Measurements from ENCODE around the gene EML3. TPM values are rescaled to one million over a fixed set of nuclear protein-coding genes. Genes with fewer than 3 reads are reported as not detected.
"Not testable (repeated sequence)": the region's sequence is repeated elsewhere in the genome, so short reads cannot be mapped to it uniquely, and the experiment has no call there.

The EML3 gene
- total and polyA plus RNA-seq, 12 donors: 7.7 to 50.4 (median 16.2) TPM

DNA sequence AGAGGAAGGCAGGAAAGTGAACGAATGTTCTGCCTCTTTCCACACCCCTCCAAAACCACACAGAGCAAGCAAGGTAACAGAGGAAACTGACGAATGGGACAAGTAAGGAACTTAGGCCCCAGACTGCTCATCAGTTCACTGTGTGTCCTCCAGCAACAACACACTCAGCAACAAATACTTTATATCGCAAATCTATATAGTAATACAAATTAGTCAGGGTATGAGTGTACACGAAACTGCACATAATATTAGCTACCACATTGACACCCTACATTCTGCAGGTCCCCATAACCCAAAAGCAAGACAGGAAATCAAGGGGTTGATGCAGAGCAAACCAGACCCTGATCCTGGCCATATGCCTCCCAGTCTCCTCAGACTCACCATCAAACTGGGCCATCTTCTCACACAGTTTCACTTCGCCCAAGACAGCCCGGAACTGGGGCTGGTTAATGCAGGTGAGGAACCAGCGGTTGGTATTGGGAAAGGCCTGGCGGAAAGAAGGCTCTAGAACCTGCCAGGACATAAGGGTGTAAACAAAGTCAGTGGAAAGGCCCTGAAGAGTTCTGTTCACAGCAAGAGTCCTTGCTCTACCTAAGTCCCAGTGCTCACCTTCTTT is 45.4 kb downstream of the EML3 start:
- Histone ChIP-seq H3K4me1 (peaks cover 0 to 32% (median 18%) of the 10 kb centered on the region in 9 donors), H3K36me3 (peaks cover 0 to 100% (median 71%) of the 10 kb centered on the region in 9 donors), H3K9me3 (no peaks in the 10 kb centered on the region), H3K27ac (no peak overlapping the region), H3K27me3 (no peaks in the 10 kb centered on the region), H3K4me3 (no peak overlapping the region)
- WGBS, 2 donors: 87 to 88% methylated on average over 8 of the region's 8 CpGs
- intact Hi-C loops (cut with DNase I): loop anchor here in 1 of 10 donors (10.0 kb wide), 1 partner anchor 172 kb away; no protein-coding TSS in a partner anchor
- ATAC-seq (no peak), DNase-seq (no peak)
- TF ChIP-seq, protein P1, sequence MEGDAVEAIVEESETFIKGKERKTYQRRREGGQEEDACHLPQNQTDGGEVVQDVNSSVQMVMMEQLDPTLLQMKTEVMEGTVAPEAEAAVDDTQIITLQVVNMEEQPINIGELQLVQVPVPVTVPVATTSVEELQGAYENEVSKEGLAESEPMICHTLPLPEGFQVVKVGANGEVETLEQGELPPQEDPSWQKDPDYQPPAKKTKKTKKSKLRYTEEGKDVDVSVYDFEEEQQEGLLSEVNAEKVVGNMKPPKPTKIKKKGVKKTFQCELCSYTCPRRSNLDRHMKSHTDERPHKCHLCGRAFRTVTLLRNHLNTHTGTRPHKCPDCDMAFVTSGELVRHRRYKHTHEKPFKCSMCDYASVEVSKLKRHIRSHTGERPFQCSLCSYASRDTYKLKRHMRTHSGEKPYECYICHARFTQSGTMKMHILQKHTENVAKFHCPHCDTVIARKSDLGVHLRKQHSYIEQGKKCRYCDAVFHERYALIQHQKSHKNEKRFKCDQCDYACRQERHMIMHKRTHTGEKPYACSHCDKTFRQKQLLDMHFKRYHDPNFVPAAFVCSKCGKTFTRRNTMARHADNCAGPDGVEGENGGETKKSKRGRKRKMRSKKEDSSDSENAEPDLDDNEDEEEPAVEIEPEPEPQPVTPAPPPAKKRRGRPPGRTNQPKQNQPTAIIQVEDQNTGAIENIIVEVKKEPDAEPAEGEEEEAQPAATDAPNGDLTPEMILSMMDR (IDR thresholded peaks at IDR 0.05): no peak

DNA sequence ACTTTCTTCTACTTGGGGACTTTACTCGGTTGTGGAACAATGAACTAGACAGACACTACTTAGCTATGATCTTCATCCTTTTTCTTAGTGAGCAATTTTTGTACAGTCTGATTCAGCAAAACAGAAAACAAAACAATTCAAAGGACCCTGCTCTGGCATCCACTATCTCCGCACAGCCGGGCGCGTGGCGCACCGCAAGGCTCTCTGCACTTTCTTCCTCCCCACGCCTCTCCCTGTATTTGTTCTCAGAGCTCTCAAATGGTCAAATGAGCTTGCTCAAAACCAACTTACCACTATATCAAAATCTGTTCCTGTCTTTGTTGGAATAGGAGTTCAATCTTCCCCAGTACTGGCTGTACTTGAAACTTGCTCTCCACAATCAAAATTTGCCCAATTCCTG is 46.3 kb downstream of the EML3 start:
- H3K27me3 ChIP-seq: no peaks in the 10 kb centered on the region
- 93 to 94% methylated on average over 8 of the region's 8 CpGs for WGBS, 2 donors
- H3K4me3 ChIP-seq: no peak overlapping the region
- TF ChIP-seq, protein P1 (IDR thresholded peaks at IDR 0.05): no peak
- no peak for DNase-seq
- H3K36me3 ChIP-seq: peaks cover 0 to 100% (median 75%) of the 10 kb centered on the region in 9 donors
- no peaks in the 10 kb centered on the region for H3K9me3 ChIP-seq
- no peak for ATAC-seq
- intact Hi-C loops (cut with DNase I): loop anchor here in 1 of 10 donors (10.0 kb wide), 1 partner anchor 171 kb away; no protein-coding TSS in a partner anchor
- peaks cover 0 to 26% (median 12%) of the 10 kb centered on the region in 9 donors for H3K4me1 ChIP-seq
- no peak overlapping the region for H3K27ac ChIP-seq

DNA sequence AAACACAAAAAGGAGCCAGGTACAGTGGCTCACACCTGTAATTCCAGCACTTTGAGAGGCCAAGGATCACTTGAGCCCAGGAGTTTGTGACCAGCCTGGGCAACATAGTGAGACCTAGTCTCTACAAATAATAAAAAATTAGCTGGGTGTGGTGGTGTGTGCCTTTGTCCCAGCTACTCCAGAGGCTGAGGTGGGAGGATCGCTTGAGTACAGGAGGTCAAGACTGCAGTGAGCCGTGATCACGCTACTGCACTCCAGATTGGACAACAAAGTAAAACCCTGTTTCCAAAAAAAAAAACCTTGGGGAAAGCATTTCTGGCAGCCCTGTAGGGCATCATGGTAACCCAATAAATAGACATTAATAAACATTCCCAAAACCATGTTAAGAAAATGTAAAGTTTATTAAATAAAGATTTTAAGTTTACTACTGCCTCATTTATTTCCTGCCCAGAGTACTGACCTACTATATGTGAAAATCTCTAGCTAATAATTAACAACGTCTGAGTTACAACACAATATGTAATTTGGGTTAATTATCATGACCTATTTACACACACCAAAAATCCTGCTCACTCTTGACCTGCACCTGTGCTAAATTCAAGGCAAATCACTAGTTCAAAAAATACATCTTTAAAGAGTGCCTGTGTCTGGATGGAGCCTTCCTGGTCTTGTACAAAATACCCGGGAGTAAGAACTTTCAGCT is 47.3 kb downstream of the EML3 start:
- DNase-seq (no peak), ATAC-seq (no peak)
- no peaks in the 10 kb centered on the region for H3K27me3 ChIP-seq
- H3K9me3 ChIP-seq: no peaks in the 10 kb centered on the region
- WGBS, 2 donors: 70 to 75% methylated on average over 5 of the region's 5 CpGs
- no peak overlapping the region for H3K27ac ChIP-seq
- peaks cover 4 to 29% (median 16%) of the 10 kb centered on the region in 9 donors for H3K4me1 ChIP-seq
- H3K4me3 ChIP-seq: no peak overlapping the region
- intact Hi-C loops (cut with DNase I): loop anchor here in 1 of 10 donors (10.0 kb wide), 1 partner anchor 170 kb away; no protein-coding TSS in a partner anchor
- TF ChIP-seq, protein P1 (IDR thresholded peaks at IDR 0.05): no peak
- H3K36me3 ChIP-seq: peaks cover 0 to 100% (median 67%) of the 10 kb centered on the region in 9 donors

DNA sequence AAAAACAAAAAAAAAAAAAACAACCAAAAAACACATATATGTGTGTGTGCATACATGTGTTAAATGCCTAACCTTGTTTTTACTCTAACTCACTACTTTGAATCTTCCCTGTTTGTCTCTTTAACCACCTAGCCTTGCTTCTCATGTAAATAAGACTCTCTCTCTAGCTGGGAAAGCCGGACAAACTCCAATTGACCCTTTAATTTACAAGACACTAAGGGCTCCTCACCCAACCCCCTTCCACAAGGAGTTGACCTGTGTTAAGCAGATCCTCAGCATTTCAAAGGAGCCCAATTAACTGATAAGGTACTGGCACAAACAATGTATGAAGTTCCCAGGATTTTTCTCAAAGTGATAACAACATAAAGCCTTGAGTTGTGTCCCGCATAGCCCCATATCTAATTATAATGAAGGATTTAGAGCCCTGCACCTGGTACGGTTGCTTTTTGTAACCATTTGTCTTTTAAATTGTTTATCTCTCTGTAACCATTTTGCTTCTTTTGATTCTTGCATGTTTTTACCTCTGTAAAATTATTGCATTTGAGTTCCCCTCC is 50.8 kb downstream of the EML3 start:
- ATAC-seq, H3K4me3 ChIP-seq, DNase-seq, H3K27me3 ChIP-seq, H3K9me3 ChIP-seq: not testable (repeated sequence)
- H3K27ac ChIP-seq: peak overlapping the region in 4 of 10 donors; percentile 15 to 76 (median 64)
- 69 to 78% methylated on average over 3 of the region's 3 CpGs for WGBS, 2 donors
- intact Hi-C loops (cut with DNase I): loop anchor here in 6 of 10 donors (2.0 to 10.0 kb wide), 7 partner anchors 19 to 167 kb away; no protein-coding TSS in a partner anchor
- peaks cover 0 to 94% (median 51%) of the 10 kb centered on the region in 9 donors for H3K36me3 ChIP-seq
- peaks cover 13 to 41% (median 27%) of the 10 kb centered on the region in 9 donors for H3K4me1 ChIP-seq
